GM21723 (cell line): ENCODE data around the gene LRRC10.
"Not testable (repeated sequence)": the region's sequence is repeated elsewhere in the genome, so short reads cannot be mapped to it uniquely, and the experiment has no call there.

Source experiments
- ATAC-seq: cut with Tn5 transposase; IDR thresholded peaks from one replicate; pipeline ENCODE4 v1.9.1; 2021; ENCODE audit warnings: mild to moderate bottlenecking, moderate library complexity; ENCODE audit not compliant: unreplicated experiment

Gene LRRC10

DNA sequence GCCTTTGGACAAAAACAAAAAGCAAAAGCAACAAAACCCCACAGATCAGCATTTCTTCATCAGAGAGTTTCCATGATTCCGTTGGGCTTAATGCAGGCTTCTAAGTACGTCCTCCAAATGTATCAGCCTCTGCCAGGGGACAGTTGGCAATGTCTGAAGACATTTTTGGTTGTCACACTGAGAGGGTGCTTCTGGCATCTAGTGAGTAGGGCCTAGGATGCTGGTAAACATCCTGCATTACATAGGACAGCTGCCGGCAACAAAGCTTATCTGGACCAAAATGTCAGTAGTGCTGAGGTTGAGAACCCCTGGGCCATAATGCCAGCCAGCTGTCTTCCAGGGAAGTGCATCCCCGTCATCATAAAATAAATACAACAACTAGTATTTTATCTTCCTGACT lies 9.4 kb upstream of the LRRC10 start:
- no peak for ATAC-seq

DNA sequence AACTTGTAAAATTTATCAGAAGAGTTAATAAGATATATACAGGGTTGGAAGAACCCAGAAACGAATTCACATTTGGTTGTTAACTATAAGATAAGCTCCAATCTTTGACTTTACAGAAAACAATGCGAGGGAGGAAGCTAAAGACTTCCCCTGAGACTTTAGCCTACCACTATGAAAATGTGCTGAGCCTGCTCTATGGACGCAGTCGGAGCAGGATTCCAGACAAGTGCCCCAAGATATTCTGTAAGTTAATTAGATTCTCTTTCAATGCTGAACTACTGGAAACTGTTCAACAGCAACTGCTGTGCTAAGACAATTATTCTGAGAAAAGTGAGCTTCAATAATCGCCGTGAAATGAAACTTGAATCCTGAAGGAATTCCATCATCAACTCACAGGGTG lies 8.3 kb upstream of the LRRC10 start:
- ATAC-seq, result no peak

DNA sequence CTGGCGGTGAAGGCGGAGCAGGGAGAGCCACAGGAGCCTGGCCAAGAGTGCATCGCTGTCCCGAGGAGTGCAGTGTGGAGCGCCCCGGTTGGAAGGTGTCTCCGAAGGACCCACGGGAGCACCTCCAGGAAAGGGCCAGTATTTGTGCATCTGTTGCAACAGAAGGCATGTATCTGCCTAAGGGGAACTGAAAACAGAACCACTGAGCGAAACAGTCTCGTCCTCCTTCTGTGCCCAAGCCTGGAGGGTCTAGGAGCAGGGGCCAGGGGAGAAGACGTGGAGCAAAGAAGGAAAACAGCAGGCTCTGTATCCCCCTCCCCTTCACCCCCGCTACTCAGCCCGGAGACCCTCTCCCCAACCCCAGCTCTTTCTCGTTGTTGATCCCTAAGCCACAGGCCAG lies 5.3 kb upstream of the LRRC10 start:
- ATAC-seq, result no peak

DNA sequence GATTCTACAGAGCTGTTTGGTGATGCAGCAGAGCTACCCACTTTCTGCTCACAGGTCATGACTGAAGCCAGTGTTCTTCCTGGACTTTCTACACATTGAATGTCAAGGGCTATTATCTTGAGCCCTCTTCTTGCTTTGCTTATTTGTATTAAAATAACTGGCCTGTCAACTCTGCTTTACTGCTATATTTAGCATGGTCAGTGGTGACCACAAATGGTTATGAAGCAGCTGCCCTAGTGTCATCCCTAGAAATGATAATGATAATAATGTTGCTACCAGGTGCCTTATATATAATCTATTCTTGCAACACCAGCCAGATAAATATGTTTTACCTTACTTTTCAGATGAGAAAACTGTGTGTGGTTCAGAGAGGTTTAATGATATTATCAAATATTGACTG lies 2.6 kb upstream of the LRRC10 start:
- no peak for ATAC-seq

DNA sequence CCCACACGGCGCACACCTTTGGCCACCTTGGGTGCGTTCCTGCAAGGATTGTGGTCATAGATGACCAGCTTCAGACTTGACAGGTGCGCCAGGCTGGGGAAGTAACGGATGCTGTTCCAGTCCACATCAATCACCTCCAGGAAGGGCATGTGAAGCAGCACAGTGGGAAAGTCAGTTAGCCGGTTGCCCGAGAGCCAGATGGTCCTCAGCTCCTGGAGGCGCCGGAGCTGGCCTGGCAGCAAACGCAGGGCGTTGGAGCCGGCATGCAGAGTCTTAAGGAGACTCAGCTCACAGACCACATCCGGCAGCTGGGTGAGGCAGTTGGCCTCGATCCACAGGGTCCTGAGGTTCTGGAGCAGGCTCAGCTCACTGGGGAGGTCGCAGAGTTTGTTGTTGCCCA lies 581 bp downstream of the LRRC10 start:
- no peak for ATAC-seq

DNA sequence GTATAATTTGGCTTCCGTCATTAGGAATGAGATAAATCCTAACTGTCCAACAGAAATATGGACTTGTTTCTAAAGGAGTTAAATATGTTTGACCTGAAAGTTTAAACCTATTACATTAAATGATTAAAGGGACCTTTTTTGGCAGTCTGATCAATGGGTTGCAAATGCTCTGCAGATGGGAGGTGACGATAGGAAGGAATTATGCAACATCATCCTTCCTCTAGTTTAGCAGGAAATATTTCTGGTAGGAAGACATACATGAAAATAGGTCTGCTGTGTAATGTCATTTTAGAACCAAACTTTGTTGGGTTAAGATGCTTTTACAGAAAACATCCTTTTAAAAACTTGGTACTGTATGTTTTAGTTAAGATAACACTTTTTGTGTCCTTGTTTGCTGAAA lies 2.6 kb downstream of the LRRC10 start:
- ATAC-seq, result no peak

DNA sequence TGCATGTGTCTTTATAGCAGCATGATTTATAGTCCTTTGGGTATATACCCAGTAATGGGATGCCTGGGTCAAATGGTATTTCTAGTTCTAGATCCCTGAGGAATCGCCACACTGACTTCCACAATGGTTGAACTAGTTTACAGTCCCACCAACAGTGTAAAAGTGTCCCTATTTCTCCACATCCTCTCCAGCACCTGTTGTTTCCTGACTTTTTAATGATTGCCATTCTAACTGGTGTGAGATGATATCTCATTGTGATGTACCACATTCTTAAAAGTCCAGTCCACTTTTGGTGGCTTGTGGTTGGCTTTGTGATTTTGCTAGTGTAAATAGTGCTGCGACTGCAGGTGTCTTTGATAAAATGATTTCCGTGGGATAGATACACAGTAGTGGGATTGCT lies 6.4 kb downstream of the LRRC10 start:
- ATAC-seq, result not testable (repeated sequence)

DNA sequence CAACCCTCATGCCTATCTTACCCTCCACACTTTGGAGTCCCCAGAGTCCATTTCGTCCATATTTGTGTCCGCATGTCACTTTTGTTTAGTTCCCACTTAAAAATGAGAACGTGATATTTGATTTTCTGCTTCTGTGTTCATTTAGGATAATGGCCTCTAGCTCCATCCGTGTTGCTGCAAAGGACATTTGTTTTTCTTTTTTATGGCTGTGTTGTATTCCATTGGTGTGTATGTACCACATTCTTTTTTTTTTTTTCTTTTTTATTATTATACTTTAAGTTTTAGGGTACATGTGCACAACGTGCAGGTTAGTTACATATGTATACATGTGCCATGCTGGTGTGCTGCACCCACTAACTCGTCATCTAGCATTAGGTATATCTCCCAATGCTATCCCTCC lies 7.2 kb downstream of the LRRC10 start:
- not testable (repeated sequence) for ATAC-seq

DNA sequence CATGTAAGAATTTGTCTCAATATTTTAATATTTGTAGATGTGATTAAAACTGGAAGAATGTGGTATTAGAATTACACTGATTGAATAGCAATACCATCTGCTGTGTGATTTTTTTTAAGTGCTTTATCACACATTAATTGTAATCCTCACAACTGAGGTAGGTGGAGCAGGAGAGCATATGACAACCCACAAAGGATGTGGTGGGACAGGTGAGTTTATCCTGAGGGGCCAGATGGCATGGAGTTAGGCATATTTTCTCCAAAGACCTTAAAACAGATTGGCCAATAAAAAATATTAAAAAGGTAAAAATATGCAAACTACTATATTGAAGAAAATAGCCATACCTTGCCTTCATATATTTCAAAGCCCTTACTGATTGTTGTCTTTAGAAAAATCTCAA lies 7.8 kb downstream of the LRRC10 start:
- no peak for ATAC-seq

DNA sequence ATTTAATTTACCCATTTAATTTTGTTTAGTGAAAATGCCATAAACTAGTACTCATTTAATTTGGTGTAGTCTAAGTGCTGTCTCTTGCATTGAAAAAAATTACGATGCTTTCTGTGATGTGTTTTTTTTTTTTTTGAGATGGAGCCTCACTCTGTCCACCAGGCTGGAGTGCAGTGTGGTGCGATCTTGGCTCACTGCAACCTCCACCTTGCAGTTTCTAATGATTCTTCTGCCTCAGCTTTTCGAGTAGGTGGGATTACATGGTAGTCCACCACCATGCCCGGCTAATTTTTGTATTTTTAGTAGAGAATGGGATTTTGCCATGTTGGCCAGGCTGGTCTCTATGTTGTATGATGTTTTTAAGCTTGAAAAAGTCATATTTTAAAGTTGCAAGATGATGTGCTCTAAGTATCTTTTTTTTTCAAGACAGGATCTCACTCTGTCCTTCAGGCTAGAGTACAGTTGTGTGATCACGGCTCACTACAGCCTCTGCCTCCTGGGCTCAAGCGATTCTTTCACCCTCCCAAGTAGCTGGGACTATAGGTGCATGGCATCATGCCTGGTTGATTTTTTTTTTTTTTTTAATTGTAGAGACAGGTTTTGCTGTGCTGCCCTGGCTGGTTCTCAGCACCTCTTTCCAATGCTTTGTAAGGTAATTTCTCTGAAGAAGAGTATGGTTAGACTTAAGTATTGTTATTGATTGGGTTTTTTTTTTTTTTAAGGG lies 8.6 kb downstream of the LRRC10 start:
- no peak for ATAC-seq

DNA sequence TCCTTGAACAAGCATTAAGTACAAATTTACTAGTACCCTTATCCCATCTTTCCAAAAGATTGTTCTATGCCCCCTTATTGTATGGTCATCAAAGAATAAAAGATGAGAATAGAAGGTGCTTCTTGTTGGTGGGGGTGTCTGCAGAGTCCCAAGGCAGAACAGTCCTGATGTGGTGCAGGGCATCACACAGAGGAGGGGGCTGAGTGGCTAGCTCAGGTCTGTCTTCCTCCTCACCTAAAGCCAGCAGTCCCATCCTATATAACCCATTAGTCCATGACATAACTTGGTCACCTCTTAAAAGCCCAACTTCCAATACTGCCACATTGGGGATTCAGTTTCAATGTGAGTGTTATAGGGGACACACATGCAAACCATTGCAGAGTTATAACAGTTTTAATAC lies 9.9 kb downstream of the LRRC10 start:
- no peak for ATAC-seq

DNA sequence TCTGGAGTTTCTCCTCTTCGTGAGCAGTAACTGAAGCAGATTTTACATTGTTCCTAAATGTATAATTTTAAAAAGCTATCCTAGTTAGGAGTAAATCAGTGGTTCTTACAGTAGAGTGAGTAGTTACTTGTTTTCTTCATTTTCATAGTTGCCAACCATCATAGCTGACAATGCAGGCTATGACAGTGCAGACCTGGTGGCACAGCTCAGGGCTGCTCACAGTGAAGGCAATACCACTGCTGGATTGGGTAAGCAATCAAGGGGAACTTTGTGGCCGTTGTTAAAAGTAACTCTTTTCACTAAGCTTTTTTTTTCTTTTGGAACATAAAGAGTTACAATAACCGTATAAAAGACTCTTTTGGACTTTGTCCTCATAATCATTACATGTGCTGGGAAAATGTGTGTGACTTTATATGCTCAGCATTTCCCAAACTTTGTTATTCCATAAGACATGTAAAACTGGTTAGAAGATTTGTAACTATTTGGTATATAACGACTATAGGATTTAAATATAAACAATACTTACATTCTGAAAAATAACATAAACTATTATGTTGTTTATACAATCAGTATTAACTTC lies 12.4 kb downstream of the LRRC10 start:
- no peak for ATAC-seq

DNA sequence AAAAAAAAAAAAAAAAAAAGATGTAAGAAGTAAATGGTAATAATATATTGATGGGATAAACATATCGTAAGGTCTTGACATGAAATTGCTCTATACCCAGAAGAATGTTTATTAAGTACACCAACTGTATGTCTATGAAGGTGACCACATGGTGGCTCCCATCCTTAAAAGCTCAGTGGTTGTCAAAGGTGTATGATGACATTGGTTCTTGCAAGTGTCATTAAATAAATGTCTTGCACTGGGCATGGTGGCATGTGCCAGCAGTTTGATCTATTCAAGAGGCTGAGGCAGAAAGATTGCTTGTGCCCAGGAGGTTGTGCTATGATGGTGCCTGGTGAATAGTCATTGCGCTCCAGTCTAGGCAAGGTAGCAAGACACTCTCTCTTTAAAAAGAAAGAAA lies 15.0 kb downstream of the LRRC10 start:
- ATAC-seq, result no peak

DNA sequence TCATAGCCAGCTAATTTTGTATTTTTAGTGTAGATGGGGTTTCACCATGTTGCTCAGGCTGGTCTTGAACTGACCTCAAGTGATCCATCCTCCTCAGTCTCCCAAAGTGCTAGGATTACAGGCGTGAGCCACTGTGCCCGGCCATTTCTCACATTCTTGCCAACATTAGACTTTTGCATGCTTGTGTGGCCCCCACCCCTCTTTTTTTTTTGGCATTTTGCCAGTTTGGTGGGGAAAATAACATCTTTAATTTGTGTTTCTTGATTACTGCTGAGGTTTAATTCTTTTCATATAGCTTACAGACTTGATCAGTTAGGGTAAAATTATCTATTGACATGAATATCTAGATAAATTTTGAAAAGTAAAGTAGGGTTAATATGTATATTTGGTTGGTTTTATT lies 21.6 kb downstream of the LRRC10 start:
- ATAC-seq, result no peak

DNA sequence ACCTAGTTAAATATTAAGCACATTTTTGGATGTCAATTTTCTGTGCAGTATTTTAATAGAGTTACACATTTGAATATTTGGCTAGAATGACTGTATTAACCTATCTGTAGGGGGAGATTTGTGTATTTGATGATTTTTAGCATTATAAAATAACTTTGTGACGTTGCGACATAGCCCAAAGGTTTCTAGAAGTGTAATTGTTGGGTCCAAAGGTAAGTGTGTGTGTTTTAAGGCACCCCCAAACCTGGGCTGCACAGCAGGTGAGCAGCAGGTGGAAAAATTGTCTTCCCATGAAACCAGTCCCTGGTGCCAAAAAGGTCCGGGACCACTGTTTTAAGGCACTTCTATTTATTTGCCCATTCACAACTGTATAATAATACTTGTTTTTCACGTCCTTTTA lies 22.2 kb downstream of the LRRC10 start:
- ATAC-seq, result no peak

DNA sequence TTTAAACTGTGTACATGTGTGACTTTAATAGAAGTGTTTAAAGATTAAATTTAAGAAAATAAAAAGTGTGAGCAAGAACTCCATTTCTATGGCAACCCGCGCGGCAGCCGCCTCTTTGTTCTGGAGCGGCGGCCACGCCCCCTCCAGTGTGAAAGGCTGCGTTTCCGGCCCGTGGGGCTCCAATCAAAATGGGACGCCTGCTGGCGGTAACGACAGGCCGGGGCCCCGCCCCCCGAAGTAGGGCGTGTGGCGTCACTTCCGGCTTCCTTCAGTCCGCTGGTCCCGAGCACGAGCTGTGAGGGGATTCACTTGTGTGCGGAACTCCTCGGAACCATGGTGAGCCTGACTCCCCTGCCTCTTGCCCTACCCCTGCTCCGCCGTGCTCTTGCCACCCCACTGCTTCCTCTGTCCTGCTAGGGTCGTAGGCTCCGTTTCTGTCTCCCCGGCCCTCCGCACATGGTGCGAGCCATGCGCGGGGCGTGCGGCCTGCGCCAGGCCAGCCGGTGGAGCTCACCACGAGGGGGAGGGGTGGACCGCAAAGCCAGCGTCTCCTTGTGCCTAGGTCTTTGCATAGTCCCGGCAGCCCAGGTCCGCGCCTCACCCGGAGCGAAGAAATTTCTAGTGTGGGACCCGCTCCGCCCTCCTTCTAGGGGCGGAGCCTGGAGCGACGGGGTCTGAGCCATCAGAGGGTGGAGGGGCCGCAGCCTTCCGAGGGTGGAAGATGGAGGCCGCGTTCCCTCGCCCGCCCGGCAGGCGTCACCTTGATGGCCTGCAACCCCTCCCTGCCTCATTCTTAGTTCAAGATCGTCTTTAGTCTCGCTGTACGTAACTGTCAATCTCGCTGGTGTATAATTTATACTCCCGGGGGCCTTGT lies 25.3 kb downstream of the LRRC10 start, which contains the start of gene CCT2:
Gene CCT2, plus strand, starts transcription at position 271 of the 874 bp plus-strand sequence. Its CDS starts 63 bp downstream, at position 334.
- peak; percentile 98 for ATAC-seq

DNA sequence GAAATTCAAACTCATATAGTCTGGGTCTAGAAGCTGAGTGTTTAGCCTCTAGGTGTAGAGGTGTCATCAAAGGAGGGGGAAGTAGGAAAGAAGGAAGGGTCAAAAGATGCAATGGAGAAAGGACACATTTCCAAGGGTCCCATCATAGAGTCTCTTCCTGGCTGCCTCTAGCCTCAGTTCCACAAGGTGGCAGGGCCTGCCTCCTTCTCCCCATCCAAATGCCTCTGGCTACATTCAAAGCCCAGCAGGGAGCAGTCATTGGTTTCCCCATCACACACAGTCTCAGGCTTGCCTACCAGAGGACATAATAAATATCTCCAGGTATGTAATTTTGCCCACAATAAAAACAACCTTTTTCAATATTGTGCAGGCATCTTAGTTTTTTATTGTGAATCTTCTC lies 27.5 kb downstream of the LRRC10 start:
- no peak for ATAC-seq

DNA sequence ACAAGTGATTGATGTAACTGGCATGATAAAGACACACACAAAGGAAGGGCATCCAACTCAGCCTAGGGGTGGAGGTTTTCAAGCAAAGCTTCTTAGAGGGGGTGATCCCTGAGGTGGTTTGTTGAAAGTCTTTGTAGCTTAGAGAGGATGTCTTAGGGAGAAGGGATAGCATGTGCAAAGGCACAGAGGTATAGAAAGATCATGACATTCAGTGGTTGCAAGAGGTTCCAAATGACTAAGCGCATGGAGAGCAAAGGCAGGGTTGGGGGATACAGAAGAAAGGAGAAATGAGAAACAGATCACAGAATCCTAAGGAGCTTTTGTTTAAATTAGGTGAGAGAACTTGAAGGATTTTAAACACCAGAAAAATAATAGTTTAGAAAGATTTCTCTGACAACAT lies 30.6 kb downstream of the LRRC10 start:
- no peak for ATAC-seq

DNA sequence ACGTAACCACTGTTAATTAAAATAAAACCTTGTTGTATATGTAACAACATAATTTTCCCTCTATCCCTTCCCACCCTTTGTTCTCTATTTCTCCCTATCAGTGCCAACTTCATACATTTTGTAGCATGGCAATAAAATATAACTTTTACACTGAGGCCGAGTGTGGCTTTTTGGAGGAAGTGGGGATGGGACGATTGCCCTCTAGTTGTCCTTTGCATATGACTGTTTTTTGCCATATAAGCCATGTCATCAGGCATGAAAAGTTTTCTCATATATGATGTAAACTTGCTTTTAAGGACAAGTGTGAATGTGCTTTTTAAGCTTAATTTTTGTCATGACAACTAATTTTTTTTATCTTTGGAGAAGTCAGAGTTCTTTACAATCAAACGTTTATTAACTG lies 31.7 kb downstream of the LRRC10 start:
- no peak for ATAC-seq

DNA sequence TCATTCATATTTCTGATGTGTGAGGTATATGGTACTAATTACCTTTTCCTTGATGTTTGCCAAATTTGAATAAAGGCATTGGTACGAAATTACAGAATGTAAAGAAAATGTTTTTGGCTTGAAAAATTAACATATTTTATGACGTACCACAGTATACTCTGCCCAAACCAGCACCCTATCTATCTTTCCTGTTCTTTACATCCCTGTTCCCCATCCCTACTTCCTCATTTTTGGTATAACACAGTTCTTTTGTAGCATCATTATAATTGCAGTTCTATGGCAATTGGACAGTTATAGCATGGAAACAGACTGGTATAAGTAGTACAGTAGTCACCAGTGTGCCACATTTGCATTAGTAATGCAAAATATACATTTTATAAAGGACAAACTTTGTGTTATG lies 32.4 kb downstream of the LRRC10 start:
- ATAC-seq, result no peak

DNA sequence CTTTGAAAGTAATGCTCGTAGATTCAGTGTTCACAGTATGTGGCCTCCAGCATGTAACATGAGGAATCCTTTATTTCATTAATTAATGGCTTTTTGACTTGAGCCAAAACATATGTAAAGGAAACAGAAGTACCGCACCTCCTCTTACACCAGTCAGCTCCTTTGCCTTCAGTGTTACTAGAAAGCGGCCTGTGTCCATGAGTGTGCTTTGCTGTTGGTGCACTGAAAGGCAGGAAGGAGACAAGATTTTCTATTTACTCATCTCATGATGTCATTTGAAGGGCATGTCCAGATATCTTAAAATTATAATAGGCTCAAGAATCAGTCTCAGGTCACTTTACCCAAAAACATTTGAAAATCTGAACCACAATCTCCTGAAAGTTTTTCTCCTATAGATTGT lies 35.4 kb downstream of the LRRC10 start:
- ATAC-seq, result no peak
